ENCODE data around the gene PFKFB3. TPM values are rescaled to one million over a fixed set of nuclear protein-coding genes. Genes with fewer than 3 reads are reported as not detected.

The PFKFB3 gene
- total and polyA plus RNA-seq, 8 donors, result 10.0 to 28.4 (median 17.8) TPM

- TF ChIP-seq CTCF (IDR thresholded peaks at IDR 0.05), result no peak
These were observed 71.8 kb downstream of the PFKFB3 start for GRCh38 chr10:6274484-6274883.

DNA sequence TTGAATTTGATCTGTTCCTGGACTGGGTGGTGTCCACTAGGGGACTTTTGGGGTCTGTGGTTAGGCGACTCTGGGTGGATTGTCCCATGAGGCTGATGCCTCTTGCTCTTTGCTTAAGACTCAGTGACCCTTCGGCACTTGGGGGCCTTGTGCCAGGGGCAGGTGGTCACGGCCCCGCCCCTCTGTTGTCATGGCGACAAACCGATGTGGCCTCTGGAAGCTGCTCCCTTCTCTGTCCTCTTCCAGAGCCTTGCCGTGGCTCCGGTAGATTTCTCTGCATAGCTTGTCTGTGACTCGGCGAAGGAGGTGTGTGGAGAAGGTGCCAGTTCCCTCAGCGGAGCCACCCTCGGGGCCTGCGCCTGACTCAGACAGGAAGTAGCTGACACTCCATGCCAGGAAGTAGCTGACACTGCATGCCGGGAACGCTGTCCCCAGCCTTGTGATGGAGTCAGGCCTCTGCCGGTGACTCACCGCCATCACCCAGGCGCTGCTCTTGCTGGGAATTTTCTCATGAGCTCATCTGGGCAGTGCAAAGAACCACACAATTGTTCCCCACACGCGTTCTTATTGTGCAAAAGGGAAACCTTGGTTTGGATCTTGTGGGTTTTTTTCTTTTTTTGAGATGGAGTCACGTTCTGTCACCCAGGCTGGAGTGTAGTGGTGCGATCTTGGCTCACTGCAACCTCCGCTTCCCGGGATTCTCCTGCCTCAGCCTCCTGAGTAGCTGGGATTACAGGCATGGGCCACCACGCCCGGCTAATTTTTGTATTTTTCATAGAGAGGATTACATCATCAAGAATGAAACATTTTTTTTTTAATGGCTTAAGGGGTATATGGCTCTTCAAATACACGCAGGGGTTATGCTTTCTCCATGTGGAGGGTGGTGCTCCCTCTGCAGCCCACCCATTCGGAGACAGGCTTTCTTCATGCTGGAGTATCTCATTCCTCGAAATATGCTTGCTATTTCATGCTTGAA lies 72.6 kb downstream of the PFKFB3 start:
- ATAC-seq (peak; percentile 45 to 89 (median 75)), FAIRE-seq (no peak), DNase-seq (peak in 5 of 6 donors; percentile 39 to 81 (median 56))
- no peaks in the 10 kb centered on the region for H3K9me3 ChIP-seq
- H3K27ac ChIP-seq, result peak overlapping the region in 2 of 4 donors; percentile 56 to 63
- WGBS, 2 donors, result 76 to 78% methylated on average over 29 of the region's 29 CpGs
- H3K36me3 ChIP-seq, result no peaks in the 10 kb centered on the region
- intact Hi-C loops (cut with DNase I), result no loop called here
- no peak overlapping the region for H3K4me3 ChIP-seq
- H3K4me1 ChIP-seq, result peaks cover 0 to 9% (median 0%) of the 10 kb centered on the region in 3 donors
- no peaks in the 10 kb centered on the region for H3K27me3 ChIP-seq
- TF ChIP-seq CTCF (IDR thresholded peaks at IDR 0.05), result no peak

More at GRCh38 chr10:6274484-6274883, 71.8 kb downstream of the PFKFB3 start:
- peak overlapping the region in 2 of 4 donors; percentile 56 to 63 for H3K27ac ChIP-seq
- FAIRE-seq (no peak), DNase-seq (no peak), ATAC-seq (no peak)
- H3K4me3 ChIP-seq, result no peak overlapping the region
- no peaks in the 10 kb centered on the region for H3K36me3 ChIP-seq
- 82 to 89% methylated on average over 7 of the region's 7 CpGs for WGBS, 2 donors
- H3K9me3 ChIP-seq, result no peaks in the 10 kb centered on the region
- peaks cover 0 to 4% (median 0%) of the 10 kb centered on the region in 3 donors for H3K4me1 ChIP-seq
- H3K27me3 ChIP-seq, result no peaks in the 10 kb centered on the region
- intact Hi-C loops (cut with DNase I), result no loop called here

DNA sequence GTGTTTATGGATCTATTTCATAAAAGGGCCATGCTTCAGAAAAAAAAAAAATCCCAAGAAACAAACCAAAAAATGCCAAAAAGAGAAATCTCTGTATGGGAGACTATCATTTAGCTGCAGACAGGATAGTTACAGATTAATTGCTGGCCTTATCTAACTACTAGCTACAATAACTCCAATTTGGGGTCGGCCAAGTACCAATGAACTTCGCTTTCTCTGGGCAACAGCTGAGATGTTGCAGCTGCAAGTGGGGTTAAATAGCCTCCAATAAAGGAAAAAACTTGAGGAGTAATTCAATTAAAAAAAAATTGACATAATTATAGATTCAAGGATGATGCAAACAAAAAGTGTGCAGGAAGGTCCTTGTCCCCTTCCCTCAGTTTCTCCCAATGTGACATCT lies 73.6 kb downstream of the PFKFB3 start:
- H3K27ac ChIP-seq, result no peak overlapping the region
- no peak overlapping the region for H3K4me3 ChIP-seq
- no peak for DNase-seq
- no peaks in the 10 kb centered on the region for H3K36me3 ChIP-seq
- FAIRE-seq, result no peak
- H3K9me3 ChIP-seq, result no peaks in the 10 kb centered on the region
- peaks cover 0 to 12% (median 0%) of the 10 kb centered on the region in 3 donors for H3K4me1 ChIP-seq
- intact Hi-C loops (cut with DNase I), result no loop called here
- WGBS, 2 donors, result 91 to 93% methylated on average over 2 of the region's 2 CpGs
- H3K27me3 ChIP-seq, result no peaks in the 10 kb centered on the region
- TF ChIP-seq CTCF (IDR thresholded peaks at IDR 0.05), result no peak
- ATAC-seq, result no peak

DNA sequence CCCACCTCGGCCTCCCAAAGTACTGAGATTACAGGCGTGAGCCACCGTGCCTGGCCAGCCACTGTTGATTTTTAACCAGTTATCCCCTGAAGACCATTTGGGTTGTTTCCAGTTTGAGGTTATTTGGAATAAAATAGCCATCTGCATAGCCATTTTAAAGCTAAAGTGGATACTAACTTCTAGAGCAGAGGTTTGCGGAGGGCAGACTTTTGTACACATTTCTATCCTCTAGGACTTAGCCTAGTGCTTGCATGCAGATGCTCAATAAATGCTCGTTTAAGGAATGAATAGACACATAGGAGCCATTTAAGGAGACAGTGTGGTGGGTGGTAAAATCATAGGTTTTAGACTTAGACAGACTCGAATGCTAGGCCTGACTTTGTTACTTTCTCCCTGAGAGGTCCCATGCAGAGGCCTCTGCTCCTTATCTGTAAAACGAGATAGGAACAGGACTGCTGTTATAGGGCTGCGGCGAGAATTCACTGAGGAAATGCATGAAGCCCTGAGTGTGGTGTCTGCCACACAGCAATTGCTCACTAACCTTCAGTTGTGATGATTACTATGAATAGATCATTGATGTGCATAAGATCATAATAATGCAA lies 75.9 kb downstream of the PFKFB3 start:
- Histone ChIP-seq H3K4me1 (peaks cover 0 to 12% (median 0%) of the 10 kb centered on the region in 3 donors), H3K4me3 (no peak overlapping the region), H3K36me3 (no peaks in the 10 kb centered on the region), H3K27ac (peak overlapping the region in 2 of 4 donors; percentile 63 to 72), H3K9me3 (no peaks in the 10 kb centered on the region), H3K27me3 (no peaks in the 10 kb centered on the region)
- FAIRE-seq (no peak), ATAC-seq (no peak), DNase-seq (no peak)
- intact Hi-C loops (cut with DNase I), result no loop called here
- TF ChIP-seq CTCF (IDR thresholded peaks at IDR 0.05), result no peak
- 68 to 70% methylated on average over 9 of the region's 9 CpGs for WGBS, 2 donors
